NB4 (cell line): ENCODE data around the gene UNC79.
"Not testable (repeated sequence)": the region's sequence is repeated elsewhere in the genome, so short reads cannot be mapped to it uniquely, and the experiment has no call there.

Experiments used
- DNase-seq: peaks from one replicate; pipeline ENCODE4 v3.0.0; 2010; ENCODE audit warnings: low read depth
- H3K4me3 ChIP-seq: one replicate; pipeline ENCODE4 v1.5.1; 2011; ENCODE audit warnings: mild to moderate bottlenecking, low read depth, low read length, moderate library complexity
- CTCF ChIP-seq: IDR thresholded peaks from one replicate; pipeline ENCODE4 v1.5.1; 2012; ENCODE audit warnings: low read depth, low read length
- MAX ChIP-seq: IDR thresholded peaks from 2 replicates; pipeline ENCODE4 v1.6.1; 2011; ENCODE audit warnings: low read depth, low read length
- MYC ChIP-seq: IDR thresholded peaks from 2 replicates; pipeline ENCODE4 v1.6.1; 2011; ENCODE audit warnings: low read depth, low read length
- POLR2A ChIP-seq: IDR thresholded peaks from 2 replicates; pipeline ENCODE4 v1.6.1; 2011; ENCODE audit warnings: mild to moderate bottlenecking; ENCODE audit not compliant: insufficient read length; ENCODE audit errors: extremely low read depth

The UNC79 gene

GRCh38 chr14:93496856-93497741 lies 66.4 kb downstream of the UNC79 start:
- no peak overlapping the region for H3K4me3 ChIP-seq
- DNase-seq = no peak
- TF ChIP-seq CTCF = no peak
- TF ChIP-seq POLR2A = no peak
- no peak for TF ChIP-seq MYC
- TF ChIP-seq MAX = no peak

- TF ChIP-seq POLR2A = no peak
- no peak for TF ChIP-seq MYC
- no peak for TF ChIP-seq CTCF
- no peak for TF ChIP-seq MAX
- H3K4me3 ChIP-seq = no peak overlapping the region
- DNase-seq = no peak
Measured at GRCh38 chr14:93510056-93510455, 79.3 kb downstream of the UNC79 start.

- TF ChIP-seq POLR2A = no peak
- no peak for DNase-seq
- H3K4me3 ChIP-seq = no peak overlapping the region
Measured at GRCh38 chr14:93511001-93511400, 80.3 kb downstream of the UNC79 start.

- DNase-seq = no peak
- no peak for TF ChIP-seq MYC
- TF ChIP-seq MAX = no peak
- TF ChIP-seq CTCF = no peak
- no peak for TF ChIP-seq POLR2A
- H3K4me3 ChIP-seq = no peak overlapping the region
Measured at GRCh38 chr14:93520053-93520607, 89.4 kb downstream of the UNC79 start.

GRCh38 chr14:93522221-93522620 lies 91.5 kb downstream of the UNC79 start:
- TF ChIP-seq MAX = no peak
- TF ChIP-seq MYC = no peak
- no peak for TF ChIP-seq POLR2A
- no peak for TF ChIP-seq CTCF
- no peak for DNase-seq
- H3K4me3 ChIP-seq = no peak overlapping the region

- not testable (repeated sequence) for DNase-seq, H3K4me3 ChIP-seq
Measured at GRCh38 chr14:93525216-93525615, 94.5 kb downstream of the UNC79 start.
